HepG2 (cell line): Measurements from ENCODE around the gene AUTS2. TPM values are rescaled to one million over a fixed set of nuclear protein-coding genes. Genes with fewer than 3 reads are reported as not detected.

ENCODE experiments used
- ATAC-seq: fragments of 200-7000 bp; cut with Tn5 transposase; 3 replicates; pipeline ENCODE4 v1.9.1; 2020; ENCODE audit warnings: mild to moderate bottlenecking, moderate library complexity
- BruUV-seq: library from RNA; stranded (reverse); fragments of 400-500 nt; replicated peaks from 2 replicates; lab custom pipeline; 2021; lab: Mats Ljungman, UMichigan
- CTCF ChIA-PET: fragments of 300-600 bp; formaldehyde crosslinking; extraction: SDS; loops from one replicate; lab custom pipeline; 2021; ENCODE audit warnings: low total read pairs, inconsistent platforms, low intra/inter-chr PET ratio; lab: Yijun Ruan, JAX
- POLR2A ChIA-PET: fragments of 350-600 bp; sonication (Branson Sonifier 250); formaldehyde crosslinking; loops from one replicate; lab custom pipeline; 2020; ENCODE audit warnings: antibody characterized with exemption, inconsistent platforms; lab: Yijun Ruan, JAX
- DNase-seq: peaks from one replicate; pipeline ENCODE4 v3.0.0-alpha.2; 2015; ENCODE audit warnings: low spot score
- FAIRE-seq: peaks from 3 replicates; lab custom pipeline; 2011; peaks lifted over from hg19 to GRCh38; lab: Jason Lieb, UNC
- H2AFZ ChIP-seq: one replicate; pipeline ENCODE4 v1.6.1; 2011; ENCODE audit warnings: low read length, inconsistent platforms
- H3K27ac ChIP-seq: fragments of 300-600 bp; 3 replicates; pipeline ENCODE4 v1.8.0; 2011; ENCODE audit warnings: mixed run types, mild to moderate bottlenecking, mixed read lengths, low read length, inconsistent platforms; ENCODE audit not compliant: insufficient read depth; ENCODE audit errors: extremely low read length
- H3K27me3 ChIP-seq, 2 experiments: fragments of 200-600 bp in 1 of 2; 2 replicates in 1 of 2; 3 replicates in 1 of 2; pipeline versions ENCODE4 v1.6.0 to v1.8.0; 2011; ENCODE audit warnings: low read length in 2 of 2, mild to moderate bottlenecking in 2 of 2, moderate library complexity in 2 of 2, inconsistent platforms in 1 of 2; ENCODE audit not compliant: insufficient read depth in 2 of 2, control insufficient read depth in 1 of 2
- H3K36me3 ChIP-seq, 2 experiments: fragments of 200-600 bp in 1 of 2; replicated peaks in 1 of 2; 2 replicates in 1 of 2; 3 replicates in 1 of 2; pipeline versions ENCODE4 v1.5.1 to v1.8.0; 2011; ENCODE audit warnings: low read length in 2 of 2, inconsistent platforms in 1 of 2; ENCODE audit not compliant: insufficient read depth in 2 of 2, control insufficient read depth in 1 of 2
- H3K4me1 ChIP-seq: 2 replicates; pipeline ENCODE4 v1.5.1; 2012; ENCODE audit warnings: low read length, inconsistent platforms; ENCODE audit not compliant: insufficient read depth
- H3K4me2 ChIP-seq: 2 replicates; pipeline ENCODE4 v1.6.0; 2011; ENCODE audit warnings: low read depth, low read length, inconsistent platforms
- H3K4me3 ChIP-seq, 3 experiments: fragments of 200-600 bp in 1 of 3; sonication (generic), shearing (Covaris generic) in 1 of 3; replicated peaks in 1 of 3; 2 replicates each; pipeline ENCODE4 v1.5.1; 2011 to 2016; ENCODE audit warnings: low read length in 3 of 3, inconsistent platforms in 2 of 3, low read depth in 2 of 3, mild to moderate bottlenecking in 2 of 3, control low read depth in 1 of 3, mixed read lengths in 1 of 3; ENCODE audit not compliant: insufficient read depth in 1 of 3
- H3K79me2 ChIP-seq: one replicate; pipeline ENCODE4 v1.6.1; 2011; ENCODE audit warnings: low read length, inconsistent platforms; ENCODE audit not compliant: insufficient read depth
- H3K9ac ChIP-seq: 2 replicates; pipeline ENCODE4 v1.6.0; 2011; ENCODE audit warnings: mild to moderate bottlenecking, low read depth, low read length, inconsistent platforms; ENCODE audit not compliant: insufficient read depth
- H3K9me3 ChIP-seq: 2 replicates; pipeline ENCODE4 v1.5.1; 2012; ENCODE audit warnings: mild to moderate bottlenecking, low read length
- H4K20me1 ChIP-seq: 2 replicates; pipeline ENCODE4 v1.6.0; 2011; ENCODE audit warnings: inconsistent platforms, mild to moderate bottlenecking, low read length, moderate library complexity; ENCODE audit not compliant: insufficient read depth
- ATF7-NPFF ChIP-seq: sonication (generic); formaldehyde crosslinking; IDR thresholded peaks from 2 replicates; pipeline ENCODE4 v1.8.1; 2023; ENCODE audit warnings: mild to moderate bottlenecking, low read depth, missing genetic modification reagents, moderate library complexity
- CREBL2 ChIP-seq: sonication (generic); formaldehyde crosslinking; IDR thresholded peaks from 2 replicates; pipeline ENCODE4 v1.8.1; 2023; ENCODE audit warnings: missing genetic modification reagents, mild to moderate bottlenecking, borderline replicate concordance
- EHMT2 ChIP-seq: fragments of 200-600 bp; sonication (generic); IDR thresholded peaks from 2 replicates; pipeline ENCODE4 v1.7.0; 2017; ENCODE audit warnings: antibody characterized with exemption, low read depth, low read length, borderline replicate concordance
- FLYWCH1 ChIP-seq: sonication (generic); formaldehyde crosslinking; IDR thresholded peaks from 2 replicates; pipeline ENCODE4 v1.8.1; 2023; ENCODE audit warnings: mild to moderate bottlenecking, missing genetic modification reagents
- FOXM1 ChIP-seq: sonication (generic); formaldehyde crosslinking; IDR thresholded peaks from 2 replicates; pipeline ENCODE4 v1.5.0; 2020; ENCODE audit warnings: missing genetic modification reagents
- HCFC1 ChIP-seq: fragments of 150-350 bp; IDR thresholded peaks from 2 replicates; pipeline ENCODE4 v1.6.1; 2014; ENCODE audit warnings: low read depth, low read length
- KDM1A ChIP-seq: IDR thresholded peaks from 2 replicates; pipeline ENCODE4 v1.6.1; 2016; ENCODE audit warnings: missing compliant biosample characterization
- MED1 ChIP-seq: sonication (generic); formaldehyde crosslinking; IDR thresholded peaks from 2 replicates; pipeline ENCODE4 v1.4.0; 2020; ENCODE audit warnings: missing genetic modification reagents
- PLRG1 ChIP-seq: fragments of 450-650 bp; conservative IDR thresholded peaks from 2 replicates; pipeline ENCODE4 v1.6.1; 2016
- RNF2 ChIP-seq: fragments of 450-650 bp; conservative IDR thresholded peaks from 2 replicates; pipeline ENCODE4 v1.6.1; 2016; ENCODE audit warnings: low read depth
- SMAD1 ChIP-seq: sonication (generic); formaldehyde crosslinking; IDR thresholded peaks from 2 replicates; pipeline ENCODE4 v1.4.0; 2020; ENCODE audit warnings: missing genetic modification reagents, low read depth, mild to moderate bottlenecking, borderline replicate concordance
- SMARCC2 ChIP-seq: fragments of 450-650 bp; IDR thresholded peaks from 2 replicates; pipeline ENCODE4 v1.6.1; 2017; ENCODE audit warnings: antibody characterized with exemption, mild to moderate bottlenecking
- TERF1 ChIP-seq: sonication (generic); formaldehyde crosslinking; IDR thresholded peaks from 2 replicates; pipeline ENCODE4 v1.8.0; 2022; ENCODE audit warnings: mild to moderate bottlenecking, missing genetic modification reagents, moderate library complexity
- WIZ ChIP-seq: sonication (generic); formaldehyde crosslinking; IDR thresholded peaks from 2 replicates; pipeline ENCODE4 v1.5.1; 2020; ENCODE audit warnings: mild to moderate bottlenecking, missing genetic modification reagents
- ZNF430 ChIP-seq: sonication (generic); formaldehyde crosslinking; IDR thresholded peaks from 2 replicates; pipeline ENCODE4 v1.9.0; 2021; ENCODE audit warnings: mild to moderate bottlenecking, missing genetic modification reagents
- ZNF724P ChIP-seq: sonication (generic); formaldehyde crosslinking; IDR thresholded peaks from 2 replicates; pipeline ENCODE4 v1.8.0; 2022; ENCODE audit warnings: missing genetic modification reagents, borderline replicate concordance
- ZNF790 ChIP-seq: sonication (generic); formaldehyde crosslinking; IDR thresholded peaks from 2 replicates; pipeline ENCODE4 v1.8.0; 2022; ENCODE audit warnings: missing genetic modification reagents, mild to moderate bottlenecking, borderline replicate concordance
- ZUFSP ChIP-seq: sonication (generic); formaldehyde crosslinking; IDR thresholded peaks from 2 replicates; pipeline ENCODE4 v1.9.0; 2021; ENCODE audit warnings: missing genetic modification reagents, mild to moderate bottlenecking, borderline replicate concordance
- WGBS: methylation state at CpG from one replicate; pipeline ENCODE4 v1.1.6; 2017; ENCODE audit warnings: low lambda C conversion rate; 5-methylcytosine and 5-hydroxymethylcytosine counted together
- in situ Hi-C: cut with HindIII; loops from 2 replicates; pipeline ENCODE4 v1.10.0; 2017; ENCODE audit warnings: low pct_unique_long_range_greater_than_20kb; ENCODE audit not compliant: extremely low pct_ligation_motif_present
- intact Hi-C: fragments of 100-400 bp; cut with micrococcal nuclease; formaldehyde crosslinking; loops from one replicate; pipeline ENCODE4 v1.10.0; 2022; ENCODE audit not compliant: unreplicated experiment
- polyA plus RNA-seq, 8 experiments: library from polyadenylated mRNA; depleted of rRNA in 3 of 8; stranded (reverse) in 7 of 8; unstranded in 1 of 8; fragments of >200 nt; fragmentation: Illumina TruSeq in 4 of 8; extraction: Trizol in 4 of 8; gene quantifications; 2 replicates each; pipeline versions ENCODE4 v1.2.1 to v1.2.3, GENCODE V29; 2011 to 2016; ENCODE audit warnings: low read depth in 4 of 8, missing spikeins in 1 of 8, mixed read lengths in 1 of 8; ENCODE audit not compliant: insufficient read depth in 1 of 8
- total RNA-seq, 5 experiments: library from RNA; depleted of rRNA; stranded (reverse); fragments of >200 nt; fragmentation: Illumina TruSeq; extraction: Trizol; gene quantifications; 2 replicates each; pipeline ENCODE4 v1.2.3, GENCODE V29; 2016; ENCODE audit warnings: low read depth in 1 of 5

Gene AUTS2
- total and polyA plus RNA-seq, 2 of the 13 experiments (the other 11 are each of a cell fraction or from before 2014, with no cell fraction given), result 0.38 TPM; not detected in 1

GRCh38 chr7:69567800-69568199, 30.5 kb upstream of the AUTS2 start:
- intact Hi-C loops, result no loop called here
- TF ChIP-seq FOXM1 (CRISPR knock-in tag) (no peak), MED1 (CRISPR knock-in tag) (no peak), CREBL2 (no peak), EHMT2 (no peak), WIZ (CRISPR knock-in tag) (no peak), TERF1 (CRISPR knock-in tag) (no peak), SMAD1 (CRISPR knock-in tag) (no peak), FLYWCH1 (CRISPR knock-in tag) (no peak), RNF2 (no peak), HCFC1 (no peak), ZNF430 (CRISPR knock-in tag) (no peak), PLRG1 (no peak), KDM1A (CRISPR knock-in tag) (no peak), SMARCC2 (no peak), ZNF790 (CRISPR knock-in tag) (no peak), ZNF724P (CRISPR knock-in tag) (no peak), ATF7-NPFF (CRISPR knock-in tag) (no peak), ZUFSP (no peak)
- TF ChIP-seq, all 625 proteins: peak for 0
- Histone ChIP-seq H2AFZ (no peak overlapping the region), H3K9ac (no peak overlapping the region), H3K27ac (no peak overlapping the region), H3K9me3 (no peaks in the 10 kb centered on the region), H3K4me1 (no peaks in the 10 kb centered on the region), H3K79me2 (no peaks in the 10 kb centered on the region), H3K4me2 (no peak overlapping the region), H3K36me3 (no peaks in the 10 kb centered on the region), H3K27me3 (no peaks in the 10 kb centered on the region), H3K4me3 (no peak overlapping the region), H4K20me1 (no peaks in the 10 kb centered on the region)
- no peak for FAIRE-seq
- 21% methylated on average over 2 of the region's 2 CpGs for WGBS
- ChIA-PET POLR2A (no interaction called here), CTCF (no interaction called here)
- no peak for DNase-seq
- BruUV-seq, result no TSS peak
- in situ Hi-C loops, result no loop called here
- no peak for ATAC-seq
